ENCODE measurements around the gene KCTD1.

Gene KCTD1

DNA sequence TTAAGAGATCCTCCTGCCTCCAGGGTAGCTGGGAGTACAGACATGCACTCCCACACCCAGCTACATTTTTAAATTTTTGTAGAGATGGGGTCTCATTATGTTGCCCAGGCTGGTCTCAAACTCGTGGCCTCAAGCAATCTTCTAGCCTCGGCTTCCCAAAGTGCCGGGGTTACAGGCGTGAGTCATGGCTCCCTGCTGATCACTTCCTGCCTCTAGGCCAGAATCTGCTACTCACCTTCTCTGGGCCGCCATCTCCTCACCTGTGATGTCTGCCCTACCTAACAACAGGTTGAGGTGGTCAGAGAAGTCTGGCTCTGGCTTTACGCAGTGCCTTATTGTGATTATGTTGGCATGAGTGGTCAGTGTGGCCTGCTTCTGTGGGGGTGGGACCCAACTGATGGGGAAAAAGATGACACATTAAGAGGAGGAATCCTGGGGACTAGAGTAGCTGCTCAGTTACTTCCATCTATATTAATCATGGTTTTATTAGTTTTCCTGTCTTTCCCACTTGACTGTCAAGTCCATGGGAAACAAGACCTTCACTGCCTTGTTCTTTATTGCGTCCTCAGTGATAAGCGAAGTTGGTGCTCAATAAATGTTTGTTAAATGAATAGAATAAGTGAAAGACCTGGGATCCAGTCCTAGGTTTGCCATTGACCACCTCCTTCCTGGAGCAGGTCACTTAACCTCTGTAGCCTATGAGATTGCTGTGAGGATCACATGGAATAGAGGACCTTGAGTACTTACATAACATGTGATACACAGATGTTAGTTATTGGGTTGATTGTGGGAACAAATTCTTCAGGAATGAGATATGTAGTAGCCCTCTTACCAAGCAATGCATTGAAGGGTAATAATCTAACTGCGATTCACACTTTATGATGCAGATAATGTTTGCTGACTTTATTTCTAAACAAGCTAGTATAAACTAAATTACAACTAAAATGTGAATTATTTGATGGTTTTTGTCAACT is 15.7 kb downstream of the KCTD1 start:
- no peak overlapping the region for H2AFZ ChIP-seq (ENCODE audit: low read length)

DNA sequence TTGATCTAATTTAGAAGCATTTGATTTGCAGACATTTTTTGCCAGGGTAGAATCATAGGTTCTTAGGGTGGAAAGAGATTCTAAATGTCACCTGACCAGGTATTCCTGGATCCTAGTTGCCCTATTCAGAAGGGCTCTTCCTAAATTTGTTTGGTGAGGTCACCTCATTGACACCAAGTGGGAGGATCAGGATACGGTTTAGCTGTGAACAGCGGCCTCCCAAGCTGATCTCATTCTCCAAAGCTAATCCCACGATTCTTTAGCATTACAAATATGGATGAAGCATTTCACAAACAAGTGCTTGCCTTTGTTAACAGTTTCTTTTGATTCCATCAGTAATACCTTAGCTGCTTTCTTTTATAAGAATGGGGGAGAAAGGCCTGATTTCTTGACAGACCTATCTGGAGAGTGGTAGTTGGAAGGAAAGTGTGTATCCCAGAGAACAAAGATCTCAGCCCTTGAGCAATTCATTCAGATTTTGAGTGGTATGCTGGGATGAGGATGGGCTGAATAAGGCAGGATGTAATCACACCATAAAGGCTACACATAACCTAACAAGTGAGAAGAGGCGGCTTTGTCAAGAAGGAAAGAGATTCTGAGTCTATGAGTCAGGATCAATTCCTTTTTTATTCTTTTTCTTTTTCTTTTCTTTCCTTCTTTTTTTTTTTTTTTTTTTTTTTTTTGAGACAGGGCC is 16.6 kb downstream of the KCTD1 start:
- Histone ChIP-seq H3K9me3 (ENCODE audit: insufficient read depth, low read depth, low read length) (no peaks in the 10 kb centered on the region), H3K9me2 (replicated peaks; ENCODE audit: low read depth, low read length) (no peaks in the 10 kb centered on the region), H3K79me2 (ENCODE audit: insufficient read depth, low read length) (no peaks in the 10 kb centered on the region), H3K4me3 (ENCODE audit: low read length, poor library complexity, severe bottlenecking) (no peak overlapping the region), H3K9ac (ENCODE audit: low read depth, low read length, poor library complexity, severe bottlenecking) (no peak overlapping the region), H3K36me3 (ENCODE audit: insufficient read depth, low read length) (no peaks in the 10 kb centered on the region), H3F3A (ENCODE audit: low read depth) (no peaks in the 10 kb centered on the region), H2AFZ (ENCODE audit: low read length) (no peak overlapping the region), H3K4me2 (ENCODE audit: low read depth, low read length, poor library complexity, severe bottlenecking) (no peak overlapping the region), H3K4me1 (ENCODE audit: insufficient read depth, low read length, poor library complexity, severe bottlenecking) (peaks cover 29% of the 10 kb centered on the region), H4K20me1 (ENCODE audit: insufficient read depth, low read length, poor library complexity, severe bottlenecking) (no peaks in the 10 kb centered on the region), H3K27me3 (ENCODE audit: insufficient read depth, low read length, poor library complexity, severe bottlenecking) (no peaks in the 10 kb centered on the region)
- no peak for TF ChIP-seq EZH2phosphoT487 (IDR thresholded peaks at IDR 0.05; ENCODE audit: borderline replicate concordance)
- TF ChIP-seq, protein P1, sequence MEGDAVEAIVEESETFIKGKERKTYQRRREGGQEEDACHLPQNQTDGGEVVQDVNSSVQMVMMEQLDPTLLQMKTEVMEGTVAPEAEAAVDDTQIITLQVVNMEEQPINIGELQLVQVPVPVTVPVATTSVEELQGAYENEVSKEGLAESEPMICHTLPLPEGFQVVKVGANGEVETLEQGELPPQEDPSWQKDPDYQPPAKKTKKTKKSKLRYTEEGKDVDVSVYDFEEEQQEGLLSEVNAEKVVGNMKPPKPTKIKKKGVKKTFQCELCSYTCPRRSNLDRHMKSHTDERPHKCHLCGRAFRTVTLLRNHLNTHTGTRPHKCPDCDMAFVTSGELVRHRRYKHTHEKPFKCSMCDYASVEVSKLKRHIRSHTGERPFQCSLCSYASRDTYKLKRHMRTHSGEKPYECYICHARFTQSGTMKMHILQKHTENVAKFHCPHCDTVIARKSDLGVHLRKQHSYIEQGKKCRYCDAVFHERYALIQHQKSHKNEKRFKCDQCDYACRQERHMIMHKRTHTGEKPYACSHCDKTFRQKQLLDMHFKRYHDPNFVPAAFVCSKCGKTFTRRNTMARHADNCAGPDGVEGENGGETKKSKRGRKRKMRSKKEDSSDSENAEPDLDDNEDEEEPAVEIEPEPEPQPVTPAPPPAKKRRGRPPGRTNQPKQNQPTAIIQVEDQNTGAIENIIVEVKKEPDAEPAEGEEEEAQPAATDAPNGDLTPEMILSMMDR (conservative IDR thresholded peaks at IDR 0.05; ENCODE audit: low read length) = no peak

More for the DNA sequence above, 15.7 kb downstream of the KCTD1 start:
- Histone ChIP-seq H3K36me3 (ENCODE audit: insufficient read depth, low read length) (no peaks in the 10 kb centered on the region), H3K4me2 (ENCODE audit: low read depth, low read length, poor library complexity, severe bottlenecking) (no peak overlapping the region), H3K79me2 (ENCODE audit: insufficient read depth, low read length) (no peaks in the 10 kb centered on the region), H3K9me2 (replicated peaks; ENCODE audit: low read depth, low read length) (no peaks in the 10 kb centered on the region), H3K9ac (ENCODE audit: low read depth, low read length, poor library complexity, severe bottlenecking) (no peak overlapping the region), H3K4me3 (ENCODE audit: low read length, poor library complexity, severe bottlenecking) (no peak overlapping the region), H3K4me1 (ENCODE audit: insufficient read depth, low read length, poor library complexity, severe bottlenecking) (peaks cover 21% of the 10 kb centered on the region), H4K20me1 (ENCODE audit: insufficient read depth, low read length, poor library complexity, severe bottlenecking) (no peaks in the 10 kb centered on the region), H3K9me3 (ENCODE audit: insufficient read depth, low read depth, low read length) (no peaks in the 10 kb centered on the region), H3K27me3 (ENCODE audit: insufficient read depth, low read length, poor library complexity, severe bottlenecking) (no peaks in the 10 kb centered on the region), H3F3A (ENCODE audit: low read depth) (no peaks in the 10 kb centered on the region)
- TF ChIP-seq EZH2phosphoT487 (IDR thresholded peaks at IDR 0.05; ENCODE audit: borderline replicate concordance) = no peak
- TF ChIP-seq, protein P1 (conservative IDR thresholded peaks at IDR 0.05; ENCODE audit: low read length) = no peak

DNA sequence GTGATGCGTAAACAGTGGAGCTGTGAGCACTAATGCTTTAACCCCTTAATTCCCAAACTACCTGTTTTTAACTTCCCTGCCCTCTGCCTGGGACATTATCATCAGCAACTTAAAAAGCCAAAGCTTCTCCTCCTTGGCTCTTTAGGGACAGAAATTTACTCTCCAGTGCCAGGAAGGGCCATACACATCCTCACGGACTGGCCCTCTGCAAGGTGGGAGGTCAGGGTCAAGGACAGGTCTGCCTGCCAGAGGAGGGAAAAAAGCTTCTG is 21.5 kb downstream of the KCTD1 start:
- H3K9me3 ChIP-seq (ENCODE audit: insufficient read depth, low read depth, low read length) = no peaks in the 10 kb centered on the region
- H3K4me3 ChIP-seq (ENCODE audit: low read length, poor library complexity, severe bottlenecking) = no peak overlapping the region
- no peaks in the 10 kb centered on the region for H3K36me3 ChIP-seq (ENCODE audit: insufficient read depth, low read length)
- no peaks in the 10 kb centered on the region for H3K27me3 ChIP-seq (ENCODE audit: insufficient read depth, low read length, poor library complexity, severe bottlenecking)
- no peak overlapping the region for H2AFZ ChIP-seq (ENCODE audit: low read length)
- no peaks in the 10 kb centered on the region for H3K9me2 ChIP-seq (replicated peaks; ENCODE audit: low read depth, low read length)
- H4K20me1 ChIP-seq (ENCODE audit: insufficient read depth, low read length, poor library complexity, severe bottlenecking) = no peaks in the 10 kb centered on the region
- H3K9ac ChIP-seq (ENCODE audit: low read depth, low read length, poor library complexity, severe bottlenecking) = no peak overlapping the region
- no peaks in the 10 kb centered on the region for H3K79me2 ChIP-seq (ENCODE audit: insufficient read depth, low read length)
- TF ChIP-seq EZH2phosphoT487 (IDR thresholded peaks at IDR 0.05; ENCODE audit: borderline replicate concordance) = no peak
- TF ChIP-seq, protein P1 (conservative IDR thresholded peaks at IDR 0.05; ENCODE audit: low read length) = no peak
- no peaks in the 10 kb centered on the region for H3F3A ChIP-seq (ENCODE audit: low read depth)
- H3K4me1 ChIP-seq (ENCODE audit: insufficient read depth, low read length, poor library complexity, severe bottlenecking) = peaks cover 29% of the 10 kb centered on the region
- H3K4me2 ChIP-seq (ENCODE audit: low read depth, low read length, poor library complexity, severe bottlenecking) = no peak overlapping the region
